Endometrial microvascular endothelial cells (primary cell): ENCODE results near the gene TMEM207. TPM values are rescaled to one million over a fixed set of nuclear protein-coding genes. Genes with fewer than 3 reads are reported as not detected.

ENCODE experiments used
- in situ Hi-C: cut with HindIII; loops from 2 replicates; pipeline ENCODE4 v1.10.0; 2017; ENCODE audit warnings: low sequenced_read_pairs, low pct_unique_long_range_greater_than_20kb; ENCODE audit errors: inconsistent ontology term
- total RNA-seq: library from RNA; depleted of rRNA; stranded (reverse); fragments of >200 nt; gene quantifications from one replicate; pipeline ENCODE4 v1.2.3, GENCODE V29; 2015; ENCODE audit errors: inconsistent ontology term

Gene TMEM207
- total RNA-seq, 1 donor from 2014 or later = not detected

GRCh38 chr3:190455828-190456227 is 6.1 kb upstream of the TMEM207 start:
- in situ Hi-C loops = loop anchor here (25.0 kb wide), 1 partner anchor 494 kb away; no protein-coding TSS in a partner anchor

- in situ Hi-C loops = no loop called here
Observed at GRCh38 chr3:190448256-190448655, 1.4 kb downstream of the TMEM207 start.

GRCh38 chr3:190446573-190447279 is 3.0 kb downstream of the TMEM207 start:
- in situ Hi-C loops = no loop called here

- in situ Hi-C loops = no loop called here
Observed at GRCh38 chr3:190444576-190445145, 5.0 kb downstream of the TMEM207 start.

GRCh38 chr3:190444006-190444405 is 5.7 kb downstream of the TMEM207 start:
- in situ Hi-C loops = no loop called here

GRCh38 chr3:190443257-190443656 is 6.4 kb downstream of the TMEM207 start:
- in situ Hi-C loops = no loop called here

GRCh38 chr3:190442240-190442639 is 7.5 kb downstream of the TMEM207 start:
- in situ Hi-C loops = no loop called here

- in situ Hi-C loops = no loop called here
Observed at GRCh38 chr3:190436331-190436730, 13.4 kb downstream of the TMEM207 start.

GRCh38 chr3:190435618-190436017 is 14.1 kb downstream of the TMEM207 start:
- in situ Hi-C loops = no loop called here

- in situ Hi-C loops = no loop called here
Observed at GRCh38 chr3:190433626-190434025, 16.1 kb downstream of the TMEM207 start.

GRCh38 chr3:190432216-190432615 is 17.5 kb downstream of the TMEM207 start:
- in situ Hi-C loops = no loop called here

- in situ Hi-C loops = no loop called here
Observed at GRCh38 chr3:190430906-190431305, 18.8 kb downstream of the TMEM207 start.

- in situ Hi-C loops = no loop called here
Observed at GRCh38 chr3:190429681-190430080, 20.0 kb downstream of the TMEM207 start.

GRCh38 chr3:190426806-190427507 is 22.7 kb downstream of the TMEM207 start:
- in situ Hi-C loops = no loop called here

- in situ Hi-C loops = no loop called here
Observed at GRCh38 chr3:190425833-190426232, 23.9 kb downstream of the TMEM207 start.

- in situ Hi-C loops = no loop called here
Observed at GRCh38 chr3:190424478-190425439, 24.9 kb downstream of the TMEM207 start.

GRCh38 chr3:190424108-190424477 is 25.6 kb downstream of the TMEM207 start:
- in situ Hi-C loops = no loop called here

GRCh38 chr3:190414297-190414696 is 35.4 kb downstream of the TMEM207 start:
- in situ Hi-C loops = no loop called here

- in situ Hi-C loops = no loop called here
Observed at GRCh38 chr3:190404715-190405114, 45.0 kb downstream of the TMEM207 start.
